ENCODE data around the gene DYNLL2. TPM values are rescaled to one million over a fixed set of nuclear protein-coding genes. Genes with fewer than 3 reads are reported as not detected.
"Not testable (repeated sequence)": the region's sequence is repeated elsewhere in the genome, so short reads cannot be mapped to it uniquely, and the experiment has no call there.

Gene DYNLL2
- total and polyA plus RNA-seq, 8 donors = 5.8 to 40.6 (median 21.2) TPM

DNA sequence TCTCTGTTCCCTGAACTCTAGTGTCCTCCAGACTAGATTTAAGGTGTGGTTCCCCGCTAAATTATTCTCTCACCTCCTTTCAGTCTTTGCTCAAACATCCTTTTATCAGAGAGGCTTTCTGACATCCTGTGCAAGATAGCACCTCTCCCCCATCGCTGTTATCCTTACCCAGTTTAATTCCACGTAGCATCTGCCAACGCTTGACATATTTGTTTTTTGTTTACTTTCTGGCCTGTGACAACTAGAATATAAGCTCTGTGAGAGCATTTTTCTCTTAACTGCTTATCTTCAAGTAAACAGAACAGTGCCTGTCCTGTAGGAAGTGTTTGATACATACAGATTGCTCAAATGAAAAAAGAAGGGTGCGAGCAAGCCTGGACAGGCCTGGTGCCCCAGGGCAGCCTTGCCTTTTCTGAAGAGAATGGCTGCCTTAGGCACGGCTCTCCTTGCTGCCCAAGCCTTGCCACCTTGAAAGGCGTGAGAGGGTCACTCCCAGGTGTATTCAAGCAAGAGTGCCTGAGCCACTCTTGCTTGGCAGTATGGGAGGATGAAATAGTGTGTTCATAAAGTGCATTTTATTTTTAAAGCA, 9.7 kb downstream of the DYNLL2 start:
- DNase-seq = no peak
- Histone ChIP-seq H3K9me3 (no peaks in the 10 kb centered on the region), H3K27ac (no peak overlapping the region), H3K36me3 (peaks cover 37 to 68% (median 64%) of the 10 kb centered on the region in 4 donors), H3K4me3 (no peak overlapping the region), H3K27me3 (no peaks in the 10 kb centered on the region), H3K4me1 (peaks cover 0 to 28% (median 3%) of the 10 kb centered on the region in 4 donors)
- no peak for TF ChIP-seq EP300 (IDR thresholded peaks at IDR 0.05)
- TF ChIP-seq, protein P1, sequence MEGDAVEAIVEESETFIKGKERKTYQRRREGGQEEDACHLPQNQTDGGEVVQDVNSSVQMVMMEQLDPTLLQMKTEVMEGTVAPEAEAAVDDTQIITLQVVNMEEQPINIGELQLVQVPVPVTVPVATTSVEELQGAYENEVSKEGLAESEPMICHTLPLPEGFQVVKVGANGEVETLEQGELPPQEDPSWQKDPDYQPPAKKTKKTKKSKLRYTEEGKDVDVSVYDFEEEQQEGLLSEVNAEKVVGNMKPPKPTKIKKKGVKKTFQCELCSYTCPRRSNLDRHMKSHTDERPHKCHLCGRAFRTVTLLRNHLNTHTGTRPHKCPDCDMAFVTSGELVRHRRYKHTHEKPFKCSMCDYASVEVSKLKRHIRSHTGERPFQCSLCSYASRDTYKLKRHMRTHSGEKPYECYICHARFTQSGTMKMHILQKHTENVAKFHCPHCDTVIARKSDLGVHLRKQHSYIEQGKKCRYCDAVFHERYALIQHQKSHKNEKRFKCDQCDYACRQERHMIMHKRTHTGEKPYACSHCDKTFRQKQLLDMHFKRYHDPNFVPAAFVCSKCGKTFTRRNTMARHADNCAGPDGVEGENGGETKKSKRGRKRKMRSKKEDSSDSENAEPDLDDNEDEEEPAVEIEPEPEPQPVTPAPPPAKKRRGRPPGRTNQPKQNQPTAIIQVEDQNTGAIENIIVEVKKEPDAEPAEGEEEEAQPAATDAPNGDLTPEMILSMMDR (IDR thresholded peaks at IDR 0.05) = no peak
- no peak for TF ChIP-seq POLR2AphosphoS5 (IDR thresholded peaks at IDR 0.05)
- TF ChIP-seq POLR2A (IDR thresholded peaks at IDR 0.05) = no peak
- intact Hi-C loops (cut with DNase I; ENCODE audit: low total_unique reads) = no loop called here
- WGBS, 5 donors = 49 to 65% (median 57%) methylated on average over 7 of the region's 7 CpGs

DNA sequence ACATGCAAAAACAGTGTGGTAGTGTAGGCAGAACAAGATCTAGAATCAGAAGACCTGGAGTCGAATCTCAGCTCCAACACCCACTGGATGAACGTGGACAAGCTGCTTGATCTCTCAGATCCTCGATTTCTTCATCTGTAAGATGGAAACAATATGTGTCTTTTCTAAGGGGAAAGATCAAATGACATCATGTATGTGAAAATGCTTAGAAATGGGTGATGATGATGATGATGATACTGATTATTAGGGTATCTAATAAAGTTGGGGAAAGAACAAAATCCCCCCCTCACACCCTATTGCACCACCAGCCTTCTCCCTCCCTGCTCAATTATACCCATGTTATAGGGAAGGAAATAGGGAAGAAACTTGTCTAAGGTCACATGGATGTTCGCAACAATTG, 10.9 kb downstream of the DYNLL2 start:
- DNase-seq = no peak
- Histone ChIP-seq H3K4me1 (peaks cover 0 to 16% (median 0%) of the 10 kb centered on the region in 4 donors), H3K27me3 (no peaks in the 10 kb centered on the region), H3K27ac (no peak overlapping the region), H3K9me3 (no peaks in the 10 kb centered on the region), H3K4me3 (no peak overlapping the region), H3K36me3 (peaks cover 36 to 56% (median 52%) of the 10 kb centered on the region in 4 donors)
- 84 to 88% (median 85%) methylated on average over 4 of the region's 4 CpGs for WGBS, 5 donors
- no peak for TF ChIP-seq POLR2AphosphoS5 (IDR thresholded peaks at IDR 0.05)
- intact Hi-C loops (cut with DNase I; ENCODE audit: low total_unique reads) = no loop called here

DNA sequence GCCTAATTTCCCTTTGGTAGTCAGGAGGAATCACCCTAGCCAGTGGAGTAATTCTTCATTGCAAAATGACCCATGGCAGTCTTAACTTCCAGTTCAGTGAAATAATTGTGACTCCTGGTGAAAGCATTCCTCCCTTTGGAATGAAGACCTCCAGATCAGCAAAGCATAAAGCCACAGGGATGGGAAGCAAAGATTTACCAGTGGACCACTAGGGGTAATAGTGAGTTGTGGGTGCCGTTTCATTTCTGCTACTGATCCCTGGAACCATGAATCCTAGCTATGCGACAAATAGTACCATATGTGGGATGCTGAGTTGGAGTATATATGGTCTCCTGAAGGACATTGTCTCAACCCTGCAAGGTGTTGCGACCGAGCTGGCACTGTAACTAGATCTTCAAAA, 13.7 kb downstream of the DYNLL2 start:
- no peaks in the 10 kb centered on the region for H3K4me1 ChIP-seq
- intact Hi-C loops (cut with DNase I; ENCODE audit: low total_unique reads) = no loop called here
- TF ChIP-seq, protein P1 (IDR thresholded peaks at IDR 0.05) = no peak
- TF ChIP-seq POLR2A (IDR thresholded peaks at IDR 0.05) (no peak), EP300 (IDR thresholded peaks at IDR 0.05) (no peak), POLR2AphosphoS5 (IDR thresholded peaks at IDR 0.05) (no peak)
- H3K4me3 ChIP-seq = no peak overlapping the region
- no peaks in the 10 kb centered on the region for H3K27me3 ChIP-seq
- DNase-seq = no peak
- H3K9me3 ChIP-seq = no peaks in the 10 kb centered on the region
- WGBS, 5 donors = 72 to 88% (median 78%) methylated on average over 4 of the region's 4 CpGs
- H3K27ac ChIP-seq = no peak overlapping the region
- H3K36me3 ChIP-seq = peaks cover 8 to 28% (median 24%) of the 10 kb centered on the region in 4 donors

DNA sequence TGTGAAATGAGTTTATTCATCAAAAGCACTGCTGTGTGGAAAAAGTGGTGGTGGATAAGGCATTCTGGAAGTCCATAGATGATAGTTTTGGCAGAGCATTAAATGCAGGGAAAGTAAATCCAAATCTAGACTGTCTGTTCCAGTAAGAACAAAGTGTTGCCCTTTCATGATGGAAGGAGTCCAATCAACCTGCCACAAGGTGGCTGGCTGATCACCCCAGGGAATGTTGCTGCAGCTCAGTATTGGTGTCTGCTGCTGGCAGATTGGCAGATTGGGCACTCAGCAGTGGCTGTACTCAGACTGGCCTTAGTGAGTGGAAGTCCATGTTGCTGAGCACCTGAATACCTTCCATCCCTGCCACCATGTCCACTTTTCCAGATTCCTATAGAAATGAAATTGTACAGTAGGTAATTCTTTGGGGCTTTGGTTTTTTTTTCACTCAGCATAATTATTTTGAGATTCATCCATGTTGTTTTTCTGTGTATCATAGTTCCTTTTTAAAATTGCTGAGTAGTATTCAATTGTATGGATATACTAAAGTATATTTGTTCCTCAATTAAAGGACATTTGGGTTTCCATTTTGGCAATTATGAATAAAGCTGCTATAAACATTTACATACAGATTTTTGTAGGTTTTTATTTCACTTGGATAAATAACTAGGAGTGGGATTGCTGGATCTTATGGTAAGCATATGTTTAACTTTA, 14.3 kb downstream of the DYNLL2 start:
- Histone ChIP-seq H3K4me3 (no peak overlapping the region), H3K4me1 (no peaks in the 10 kb centered on the region), H3K36me3 (peaks cover 2 to 22% (median 18%) of the 10 kb centered on the region in 4 donors), H3K9me3 (no peaks in the 10 kb centered on the region), H3K27ac (no peak overlapping the region), H3K27me3 (no peaks in the 10 kb centered on the region)
- intact Hi-C loops (cut with DNase I; ENCODE audit: low total_unique reads) = no loop called here
- no peak for TF ChIP-seq POLR2A (IDR thresholded peaks at IDR 0.05)
- TF ChIP-seq, protein P1 (IDR thresholded peaks at IDR 0.05) = no peak
- no peak for TF ChIP-seq POLR2AphosphoS5 (IDR thresholded peaks at IDR 0.05)
- no peak for TF ChIP-seq EP300 (IDR thresholded peaks at IDR 0.05)
- DNase-seq = no peak

DNA sequence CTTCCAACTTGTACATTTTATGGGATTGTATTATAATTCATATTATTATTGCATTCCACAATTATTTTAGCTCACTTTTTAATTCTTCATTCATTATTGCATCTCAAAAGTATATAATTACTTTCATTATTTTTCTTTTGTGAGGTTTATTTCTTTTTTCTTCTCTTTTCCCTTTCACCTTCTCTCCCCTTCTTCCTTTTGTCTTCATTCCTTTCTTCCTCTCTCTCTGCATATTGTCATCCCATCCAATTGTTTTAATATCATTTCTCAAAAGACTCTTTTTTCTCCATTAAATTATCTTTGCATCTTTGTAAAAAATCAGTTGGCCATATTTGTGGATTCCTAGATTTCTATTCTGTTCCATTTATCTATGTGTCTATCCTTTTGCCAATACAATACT, 17.3 kb downstream of the DYNLL2 start:
- intact Hi-C loops (cut with DNase I; ENCODE audit: low total_unique reads) = no loop called here
- Histone ChIP-seq H3K27ac (no peak overlapping the region), H3K36me3 (no peaks in the 10 kb centered on the region), H3K4me1 (no peaks in the 10 kb centered on the region), H3K27me3 (no peaks in the 10 kb centered on the region), H3K4me3 (no peak overlapping the region), H3K9me3 (no peaks in the 10 kb centered on the region)
- no peak for TF ChIP-seq POLR2AphosphoS5 (IDR thresholded peaks at IDR 0.05)
- TF ChIP-seq EP300 (IDR thresholded peaks at IDR 0.05) = no peak
- TF ChIP-seq POLR2A (IDR thresholded peaks at IDR 0.05) = no peak
- TF ChIP-seq, protein P1 (IDR thresholded peaks at IDR 0.05) = no peak
- no peak for DNase-seq

DNA sequence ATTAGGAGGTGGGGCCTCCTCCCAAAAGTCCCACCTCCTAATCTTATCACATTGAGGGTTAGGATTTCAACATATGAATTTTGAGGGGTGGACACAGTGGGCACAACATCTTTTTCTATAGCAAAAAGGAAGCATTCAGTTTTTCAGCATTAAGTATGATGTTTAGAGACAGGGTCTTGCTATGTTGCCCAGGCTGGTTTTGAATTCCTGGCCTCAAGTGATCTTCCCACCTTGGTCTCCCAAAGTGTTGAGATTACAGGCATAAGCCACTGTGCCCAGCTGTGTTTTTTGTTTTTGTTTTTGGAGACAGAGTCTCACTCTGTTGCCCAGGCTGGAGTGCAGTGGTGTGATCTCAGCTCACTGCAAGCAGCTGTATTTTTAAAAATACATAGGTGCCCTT, 18.7 kb downstream of the DYNLL2 start:
- intact Hi-C loops (cut with DNase I; ENCODE audit: low total_unique reads); DNase-seq; H3K27me3 ChIP-seq; H3K36me3 ChIP-seq; H3K9me3 ChIP-seq; H3K4me3 ChIP-seq; H3K4me1 ChIP-seq; H3K27ac ChIP-seq: not testable (repeated sequence)
